ENCODE measurements around the gene NXNL1.
"Not testable (repeated sequence)": the region's sequence is repeated elsewhere in the genome, so short reads cannot be mapped to it uniquely, and the experiment has no call there.

The NXNL1 gene

DNA sequence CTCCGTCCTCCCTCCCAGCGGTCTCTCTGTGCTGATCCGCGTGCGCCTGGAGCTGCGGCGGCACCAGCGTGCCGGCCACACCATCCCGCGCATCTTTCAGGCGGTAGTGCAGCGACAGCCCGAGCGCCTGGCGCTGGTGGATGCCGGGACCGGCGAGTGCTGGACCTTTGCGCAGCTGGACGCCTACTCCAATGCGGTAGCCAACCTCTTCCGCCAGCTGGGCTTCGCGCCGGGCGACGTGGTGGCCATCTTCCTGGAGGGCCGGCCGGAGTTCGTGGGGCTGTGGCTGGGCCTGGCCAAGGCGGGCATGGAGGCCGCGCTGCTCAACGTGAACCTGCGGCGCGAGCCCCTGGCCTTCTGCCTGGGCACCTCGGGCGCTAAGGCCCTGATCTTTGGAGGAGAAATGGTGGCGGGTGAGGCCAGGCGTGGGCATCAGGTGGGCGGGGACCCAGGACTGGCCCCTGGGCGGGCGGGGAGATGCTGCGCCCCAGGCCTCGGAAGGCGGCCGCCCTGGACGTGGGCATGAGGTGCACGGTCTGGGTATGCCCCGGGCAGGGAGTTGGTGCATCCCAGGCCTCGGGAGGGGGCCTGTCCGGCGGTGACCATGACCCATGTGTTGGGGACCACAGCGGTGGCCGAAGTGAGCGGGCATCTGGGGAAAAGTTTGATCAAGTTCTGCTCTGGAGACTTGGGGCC is 26.0 kb upstream of the NXNL1 start:
- DNase-seq (ENCODE audit: low read depth) = no peak

DNA sequence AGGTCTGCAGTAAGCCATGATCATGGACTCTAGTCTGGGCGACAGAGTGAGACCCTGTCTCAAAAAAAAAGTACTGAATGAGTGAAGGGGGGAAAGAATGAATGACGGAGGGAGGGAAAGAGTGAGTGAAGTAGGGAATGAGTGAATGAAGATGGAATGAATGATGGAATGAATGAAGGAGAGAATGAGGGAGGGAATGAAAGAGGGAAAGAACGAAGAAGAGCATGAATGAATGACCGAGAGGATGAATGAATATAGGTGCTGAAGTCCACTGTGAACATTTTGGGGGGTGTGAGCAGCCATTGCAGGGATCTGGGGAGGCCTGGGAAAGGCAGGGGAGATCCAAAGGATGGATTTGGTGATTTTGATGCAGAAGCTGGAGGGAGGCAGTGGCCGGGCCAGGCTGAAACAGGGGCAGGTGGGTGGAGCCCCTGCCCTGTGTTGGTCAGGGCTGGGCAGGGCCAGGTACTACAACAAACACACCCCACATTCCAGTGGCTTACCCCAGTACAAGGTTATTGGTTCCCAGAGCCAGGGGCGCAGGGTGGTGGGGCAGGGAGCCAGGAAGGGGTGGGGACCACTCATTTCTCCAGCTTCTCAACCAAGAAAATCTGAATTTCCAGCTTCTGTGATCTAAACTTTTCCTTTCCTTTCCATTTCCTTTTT is 23.9 kb upstream of the NXNL1 start:
- DNase-seq (ENCODE audit: low read depth) = no peak

GRCh38 chr19:17483605-17484002 is 22.9 kb upstream of the NXNL1 start:
- DNase-seq (ENCODE audit: low read depth) = no peak

DNA sequence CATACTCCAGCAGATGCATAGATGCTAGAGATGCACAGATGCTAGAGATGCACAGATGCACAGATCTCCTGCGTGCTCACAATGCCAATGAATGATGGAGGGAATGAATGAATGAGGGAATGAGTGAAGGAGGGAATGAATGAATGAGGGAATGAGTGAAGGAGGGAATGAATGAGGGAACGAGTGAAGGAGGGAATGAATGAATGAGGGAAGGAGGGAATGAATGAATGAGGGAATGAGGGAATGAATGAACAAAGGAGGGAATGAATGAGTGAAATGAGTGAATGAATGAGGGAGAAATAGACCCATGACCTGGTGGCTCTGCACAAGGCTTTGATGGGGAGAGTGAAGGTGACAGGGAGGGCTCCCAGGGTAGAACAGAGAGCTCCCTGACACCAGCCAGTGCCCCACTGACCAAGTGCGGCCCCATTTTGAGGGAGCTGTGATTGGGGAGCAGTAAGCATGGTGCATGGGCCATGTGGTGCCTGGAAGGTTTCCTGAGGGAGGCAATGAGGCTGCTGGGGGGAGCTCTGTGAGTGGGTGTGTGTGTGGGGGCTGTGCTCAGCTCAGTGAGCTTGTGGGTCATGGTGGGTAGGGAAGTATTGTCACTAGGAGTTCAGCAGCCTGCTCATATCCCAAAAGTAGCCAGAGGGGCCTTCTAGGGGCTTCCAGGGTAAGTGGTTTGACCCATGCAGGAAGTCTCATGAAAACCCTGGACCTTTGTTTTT is 22.3 kb upstream of the NXNL1 start:
- DNase-seq (ENCODE audit: low read depth) = no peak

DNA sequence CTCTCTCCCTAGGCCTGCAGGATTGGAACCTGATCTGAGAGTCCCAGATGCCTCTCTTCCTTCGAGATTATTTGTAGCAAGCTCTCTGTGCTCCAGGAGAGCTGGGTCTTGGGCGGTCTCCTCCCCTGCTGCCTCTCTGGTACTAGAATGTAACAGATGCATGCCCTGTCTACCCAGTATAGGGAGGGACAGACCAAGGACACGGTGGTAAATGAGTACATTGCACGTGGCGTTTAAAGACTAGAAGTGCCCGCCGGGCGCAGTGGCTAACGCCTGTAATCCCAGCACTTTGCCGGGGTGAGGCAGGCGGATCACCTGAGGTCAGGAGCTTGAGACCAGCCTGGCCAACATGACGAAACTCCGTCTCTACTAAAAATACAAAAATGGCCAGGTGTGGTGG is 21.3 kb upstream of the NXNL1 start:
- DNase-seq (ENCODE audit: low read depth) = no peak

- DNase-seq (ENCODE audit: low read depth) = no peak
Measured at GRCh38 chr19:17479325-17479791, 18.6 kb upstream of the NXNL1 start.

- no peak for DNase-seq (ENCODE audit: low read depth)
Measured at GRCh38 chr19:17475541-17476115, 14.9 kb upstream of the NXNL1 start.

GRCh38 chr19:17475011-17475540 is 14.3 kb upstream of the NXNL1 start:
- DNase-seq (ENCODE audit: low read depth) = not testable (repeated sequence)

DNA sequence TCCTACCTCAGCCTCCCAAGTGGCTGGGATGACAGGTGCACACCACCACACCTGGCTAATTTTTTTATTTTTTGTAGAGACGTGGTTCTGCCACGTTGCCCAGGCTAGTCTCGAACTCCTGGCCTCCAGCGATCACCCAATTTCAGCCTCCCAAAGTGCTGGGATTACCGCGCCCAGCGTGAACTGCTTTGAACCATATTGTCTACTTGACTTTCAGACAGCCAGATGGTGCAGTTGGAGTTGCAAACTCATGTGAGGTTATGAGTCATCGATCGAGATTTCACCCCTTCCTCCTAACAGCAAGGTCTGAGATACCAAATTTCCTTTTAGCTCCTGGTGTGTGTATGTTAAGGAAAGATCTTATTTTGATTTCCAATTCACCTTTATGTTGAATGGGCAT is 12.3 kb upstream of the NXNL1 start:
- no peak for DNase-seq (ENCODE audit: low read depth)

DNA sequence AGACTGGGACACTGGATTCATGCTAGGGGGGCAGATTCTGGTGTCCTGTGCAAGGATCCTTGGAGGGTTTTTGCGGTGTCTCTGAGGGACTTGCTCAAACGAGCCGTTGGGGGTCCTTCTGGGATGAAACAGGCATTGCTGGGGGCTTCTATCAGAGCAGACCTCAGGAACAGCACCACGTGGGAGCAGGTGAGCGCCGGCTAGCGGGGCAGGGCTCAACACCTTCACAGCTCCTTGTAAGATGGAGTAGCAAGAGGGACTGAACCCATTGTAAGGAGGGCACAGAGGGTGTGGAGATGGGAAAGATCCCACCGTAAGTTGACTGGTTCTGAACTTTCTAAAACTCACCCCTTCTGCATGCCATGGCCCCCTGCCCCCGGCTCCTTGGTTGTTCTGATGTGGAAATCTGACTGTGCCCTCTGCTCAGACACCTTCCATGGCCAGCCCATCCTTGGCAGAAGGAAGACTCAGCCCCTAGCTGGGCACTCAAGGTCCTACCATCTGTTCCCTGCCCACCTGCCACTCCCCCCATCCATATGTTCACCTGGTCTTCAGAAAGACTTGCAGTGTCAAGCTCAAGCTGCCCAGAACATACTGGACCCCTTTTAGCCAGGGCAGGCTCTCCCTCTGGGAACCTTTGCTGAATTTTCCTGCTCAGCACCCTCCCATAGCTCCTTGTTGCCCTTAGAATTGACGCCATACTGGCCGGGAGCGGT is 10.8 kb upstream of the NXNL1 start:
- DNase-seq (ENCODE audit: low read depth) = no peak

- DNase-seq (ENCODE audit: low read depth) = peak; percentile 75
Measured at GRCh38 chr19:17470068-17470841, 9.5 kb upstream of the NXNL1 start, which contains the start of gene SLC27A1. SLC27A1 (plus strand) TSS chr19:17470524; CDS start chr19:17470541, 17 bp downstream.

DNA sequence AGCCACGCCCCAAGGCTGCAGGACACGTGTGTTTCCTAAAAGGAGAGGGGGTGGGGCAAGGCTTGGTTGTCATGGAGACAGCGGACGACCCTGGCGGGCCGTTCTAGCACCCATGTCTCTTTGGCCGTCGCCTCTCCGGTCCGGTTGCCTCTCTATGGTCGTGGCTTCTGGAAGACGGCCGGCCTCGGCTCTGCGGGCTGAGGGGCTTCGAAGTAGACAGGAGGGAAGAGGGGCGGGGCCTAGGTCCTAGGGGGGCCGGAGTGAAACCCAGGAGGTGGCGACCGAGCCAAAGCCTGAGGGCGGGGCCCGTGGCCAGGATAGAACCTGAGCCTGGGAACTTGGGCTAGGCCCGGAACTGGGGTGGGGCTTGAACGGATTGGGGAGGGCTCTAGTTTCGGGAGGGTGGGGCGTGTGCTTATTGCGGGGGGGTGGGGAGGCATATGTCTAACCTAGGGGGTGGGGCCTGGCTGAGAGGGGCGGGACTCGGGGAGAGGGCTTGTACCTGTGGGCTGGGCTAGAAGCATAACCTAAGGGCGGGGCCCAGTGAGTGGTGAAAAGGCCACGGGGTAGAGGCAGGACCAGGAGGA is 8.8 kb upstream of the NXNL1 start:
- DNase-seq (ENCODE audit: low read depth) = peak; percentile 61

DNA sequence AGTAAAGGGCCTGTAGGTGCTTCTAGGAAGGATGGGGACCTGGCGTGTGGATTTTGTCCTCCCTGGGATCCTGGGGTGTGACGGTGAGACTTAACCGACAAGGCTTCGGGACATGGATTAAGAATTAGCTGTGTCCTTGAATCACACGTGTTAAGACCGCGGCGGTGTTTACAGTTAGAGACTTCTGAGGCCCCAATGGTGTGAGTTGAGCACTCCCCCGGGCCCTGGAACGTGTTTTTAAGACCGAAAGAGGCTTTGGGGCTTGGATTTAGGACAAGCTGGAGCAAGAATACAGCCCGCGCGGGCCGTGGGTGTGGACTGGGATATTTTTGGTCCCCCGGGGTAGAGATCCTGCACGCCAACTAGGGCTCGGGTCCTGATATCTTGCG is 8.4 kb upstream of the NXNL1 start:
- DNase-seq (ENCODE audit: low read depth) = no peak

DNA sequence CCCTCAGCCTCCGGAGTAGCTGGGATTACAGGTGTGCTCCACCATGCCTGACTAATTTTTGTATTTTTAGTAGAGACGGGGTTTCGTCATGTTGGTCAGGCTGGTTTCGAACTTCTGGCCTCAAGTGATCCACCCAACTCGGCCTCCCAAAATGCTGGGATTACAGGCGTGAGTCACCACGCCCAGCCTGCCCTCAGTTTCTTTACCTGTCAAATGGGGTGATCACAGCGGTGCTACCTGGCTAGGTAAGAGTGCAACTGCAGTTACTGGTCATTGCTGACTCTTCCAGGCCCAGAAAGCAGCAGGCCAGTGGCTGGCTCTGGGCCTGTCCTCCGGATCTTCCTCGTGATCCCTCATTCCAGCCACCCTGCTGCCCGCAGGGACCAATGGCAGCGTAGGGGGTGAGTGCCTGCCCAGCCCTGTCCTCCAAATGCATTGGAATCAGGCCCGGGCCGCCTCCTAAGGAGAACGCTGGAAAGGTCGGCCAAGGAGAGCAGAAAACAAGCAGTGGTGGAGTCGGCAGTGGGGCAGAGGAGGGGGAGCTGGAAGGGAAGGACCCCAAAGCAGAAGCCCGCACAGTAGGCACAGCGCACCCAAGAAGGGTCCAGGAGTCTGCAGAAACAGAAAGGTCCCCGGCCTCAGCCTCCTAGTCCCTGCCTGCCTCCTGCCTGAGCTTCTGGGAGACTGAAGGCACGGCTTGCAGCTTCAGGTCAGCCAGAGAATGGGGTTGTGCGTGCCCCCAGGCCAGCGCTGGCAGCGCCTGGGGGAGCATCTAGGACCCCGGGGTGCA is 7.8 kb upstream of the NXNL1 start:
- no peak for DNase-seq (ENCODE audit: low read depth)

DNA sequence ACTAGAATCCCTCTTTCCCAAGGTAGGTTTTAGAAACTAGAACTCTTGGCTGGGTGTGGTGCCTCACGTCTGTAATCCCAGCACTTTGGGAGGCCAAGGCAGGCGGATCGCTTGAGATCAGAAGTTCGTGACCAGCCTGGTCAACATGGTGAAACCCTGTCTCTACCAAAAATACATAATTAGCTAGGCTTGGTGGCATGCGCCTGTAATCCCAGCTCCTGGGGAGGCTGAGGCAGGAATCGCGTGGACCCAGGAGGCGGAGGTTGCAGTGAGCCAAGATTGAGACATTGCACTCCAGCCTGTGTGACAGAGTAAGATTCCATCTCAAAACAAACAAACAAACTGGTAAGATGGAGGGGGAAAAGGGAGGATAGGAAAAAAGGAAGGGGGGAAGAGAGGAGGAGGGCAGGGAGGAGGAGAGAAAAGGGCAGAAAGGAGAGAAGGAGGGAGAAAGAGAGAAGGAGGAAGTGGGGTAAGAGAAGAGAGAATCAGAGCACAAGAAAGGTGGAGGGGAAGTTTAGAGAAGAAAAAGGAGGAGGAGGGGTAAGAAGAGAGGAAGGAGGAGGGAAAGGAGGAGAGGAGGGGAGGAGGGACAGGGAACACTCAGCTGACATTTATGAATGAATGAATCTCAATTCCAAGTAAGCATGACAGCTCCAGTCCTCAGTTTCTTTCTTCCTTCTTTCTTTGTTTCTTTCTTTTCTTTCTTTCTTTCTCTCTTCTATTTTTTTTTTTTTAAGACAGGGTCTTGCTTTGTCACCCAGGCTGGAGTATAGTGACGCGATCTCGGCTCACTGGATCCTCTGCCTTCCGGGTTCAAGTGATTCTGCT is 7.0 kb upstream of the NXNL1 start:
- DNase-seq (ENCODE audit: low read depth) = no peak

DNA sequence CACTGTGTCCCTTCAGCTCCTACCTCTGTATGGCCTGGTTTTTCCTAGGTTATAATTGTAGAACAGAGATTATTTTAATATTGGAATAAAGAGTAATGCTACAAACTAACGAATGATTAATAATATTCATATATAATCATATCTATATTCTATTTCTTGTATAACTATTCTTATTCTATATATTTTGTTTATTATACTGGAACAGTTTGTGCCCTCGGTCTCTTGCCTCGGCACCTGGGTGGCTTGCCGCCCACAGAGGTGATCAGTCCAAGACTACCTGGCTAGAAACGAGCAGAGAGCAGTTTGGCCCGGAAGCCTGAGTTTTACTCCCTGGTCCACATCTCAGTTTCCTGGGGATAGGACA is 5.7 kb upstream of the NXNL1 start:
- no peak for DNase-seq (ENCODE audit: low read depth)

DNA sequence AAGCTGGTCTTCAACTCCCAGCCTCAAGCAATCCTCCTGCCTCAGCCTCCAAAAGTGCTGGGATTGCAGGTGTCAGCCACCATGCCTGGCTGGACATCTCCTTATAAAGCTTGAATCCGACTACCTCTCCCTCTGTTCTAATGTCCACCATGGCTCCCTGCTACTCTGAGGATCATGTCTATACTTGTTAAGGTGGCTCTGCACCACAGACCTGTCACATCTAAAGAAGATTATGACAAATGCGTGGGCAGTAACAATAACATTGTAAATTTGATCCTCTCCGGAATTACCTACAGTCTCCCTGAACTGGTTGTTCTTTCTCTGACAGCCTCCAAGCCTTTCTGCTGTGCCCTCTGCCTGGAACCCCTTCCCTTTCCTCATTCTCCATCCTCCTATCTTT is 1.8 kb downstream of the NXNL1 start:
- DNase-seq (ENCODE audit: low read depth) = no peak

DNA sequence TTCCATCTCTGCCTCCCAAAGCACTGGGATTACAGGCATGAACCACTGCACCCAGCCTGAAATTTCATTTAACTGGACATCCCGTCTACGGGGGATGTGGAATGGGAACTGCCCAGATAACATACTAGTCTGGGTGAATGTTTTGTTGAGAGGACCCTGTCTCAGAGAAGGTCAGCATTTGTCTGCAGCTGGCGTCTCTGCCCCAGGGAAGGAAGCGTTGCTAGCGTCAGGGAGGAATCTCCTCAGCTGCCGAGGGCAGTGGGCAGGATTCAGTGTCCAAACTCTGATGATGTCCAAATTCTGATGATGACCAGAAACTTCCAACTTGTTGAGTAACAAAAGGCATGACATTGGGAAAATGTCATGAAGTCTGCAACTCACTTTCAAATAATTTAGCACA is 3.1 kb downstream of the NXNL1 start:
- no peak for DNase-seq (ENCODE audit: low read depth)

- no peak for DNase-seq (ENCODE audit: low read depth)
Measured at GRCh38 chr19:17456127-17456526, 4.6 kb downstream of the NXNL1 start.
